SK-N-DZ (cell line): ENCODE measurements around the gene BBC3.

Experiments used
- DNase-seq: peaks from one replicate; pipeline ENCODE4 v3.0.0-alpha.2; 2015; ENCODE audit warnings: low spot score
- small RNA-seq, 2 experiments: library from RNA; depleted of rRNA; stranded (forward); fragments of <200 nt; gene quantifications; one replicate each; pipeline ENCODE3, GENCODE V24; 2014

The BBC3 gene

GRCh38 chr19:47195434-47195833 lies 35.6 kb downstream of the BBC3 start:
- no peak for DNase-seq

GRCh38 chr19:47190167-47190727 lies 40.8 kb downstream of the BBC3 start:
- peak; percentile 11 for DNase-seq

- no peak for DNase-seq
These were observed 42.4 kb downstream of the BBC3 start for GRCh38 chr19:47188507-47189033.

- DNase-seq: no peak
These were observed 43.2 kb downstream of the BBC3 start for GRCh38 chr19:47187797-47188196.

GRCh38 chr19:47187335-47187655 lies 43.7 kb downstream of the BBC3 start:
- no peak for DNase-seq

- no peak for DNase-seq
These were observed 44.3 kb downstream of the BBC3 start for GRCh38 chr19:47186446-47187334.

GRCh38 chr19:47183601-47184000 lies 47.4 kb downstream of the BBC3 start:
- DNase-seq: no peak

GRCh38 chr19:47179653-47180310 lies 51.2 kb downstream of the BBC3 start:
- DNase-seq: no peak

GRCh38 chr19:47176627-47177090 lies 54.3 kb downstream of the BBC3 start:
- DNase-seq: no peak

- DNase-seq: no peak
These were observed 54.9 kb downstream of the BBC3 start for GRCh38 chr19:47176071-47176626.

GRCh38 chr19:47172666-47173455 lies 58.1 kb downstream of the BBC3 start:
- DNase-seq: no peak

Small RNAs within 50 kb of the gene (small RNA-seq; reads per million reads assigned to genes)
- 0 reads per million in 2 experiments for gene MIR3190
